ENCODE measurements around the gene ACAP3. TPM values are rescaled to one million over a fixed set of nuclear protein-coding genes. Genes with fewer than 3 reads are reported as not detected.

ACAP3 gene
- total and polyA plus RNA-seq, 9 donors = 28.2 to 63.5 (median 50.6) TPM

- no peak for DNase-seq
- no peaks in the 10 kb centered on the region for H3K27me3 ChIP-seq (ENCODE audit: control insufficient read depth, insufficient read depth, low read length)
- H3K9me3 ChIP-seq (replicated peaks; ENCODE audit: control insufficient read depth, low read depth, low read length) = no peaks in the 10 kb centered on the region
- peaks cover 14% of the 10 kb centered on the region for H3K4me1 ChIP-seq (ENCODE audit: control insufficient read depth, insufficient read depth, low read length)
- no peak overlapping the region for H3K4me3 ChIP-seq (ENCODE audit: low read length)
- WGBS (ENCODE audit: insufficient coverage) = 89% methylated on average over 14 of the region's 15 CpGs
- peaks cover 66% of the 10 kb centered on the region for H3K36me3 ChIP-seq (ENCODE audit: control insufficient read depth, insufficient read depth, low read length)
- H3K27ac ChIP-seq (ENCODE audit: low read length) = no peak overlapping the region
Observed at GRCh38 chr1:1314237-1314586, 6.5 kb upstream of the ACAP3 start.

GRCh38 chr1:1313500-1314236 is 5.9 kb upstream of the ACAP3 start:
- no peak for DNase-seq
- peaks cover 61% of the 10 kb centered on the region for H3K36me3 ChIP-seq (ENCODE audit: control insufficient read depth, insufficient read depth, low read length)
- no peaks in the 10 kb centered on the region for H3K9me3 ChIP-seq (replicated peaks; ENCODE audit: control insufficient read depth, low read depth, low read length)
- H3K4me3 ChIP-seq (ENCODE audit: low read length) = no peak overlapping the region
- 86% methylated on average over 33 of the region's 37 CpGs for WGBS (ENCODE audit: insufficient coverage)
- H3K27ac ChIP-seq (ENCODE audit: low read length) = no peak overlapping the region
- H3K4me1 ChIP-seq (ENCODE audit: control insufficient read depth, insufficient read depth, low read length) = peaks cover 19% of the 10 kb centered on the region
- H3K27me3 ChIP-seq (ENCODE audit: control insufficient read depth, insufficient read depth, low read length) = no peaks in the 10 kb centered on the region

DNA sequence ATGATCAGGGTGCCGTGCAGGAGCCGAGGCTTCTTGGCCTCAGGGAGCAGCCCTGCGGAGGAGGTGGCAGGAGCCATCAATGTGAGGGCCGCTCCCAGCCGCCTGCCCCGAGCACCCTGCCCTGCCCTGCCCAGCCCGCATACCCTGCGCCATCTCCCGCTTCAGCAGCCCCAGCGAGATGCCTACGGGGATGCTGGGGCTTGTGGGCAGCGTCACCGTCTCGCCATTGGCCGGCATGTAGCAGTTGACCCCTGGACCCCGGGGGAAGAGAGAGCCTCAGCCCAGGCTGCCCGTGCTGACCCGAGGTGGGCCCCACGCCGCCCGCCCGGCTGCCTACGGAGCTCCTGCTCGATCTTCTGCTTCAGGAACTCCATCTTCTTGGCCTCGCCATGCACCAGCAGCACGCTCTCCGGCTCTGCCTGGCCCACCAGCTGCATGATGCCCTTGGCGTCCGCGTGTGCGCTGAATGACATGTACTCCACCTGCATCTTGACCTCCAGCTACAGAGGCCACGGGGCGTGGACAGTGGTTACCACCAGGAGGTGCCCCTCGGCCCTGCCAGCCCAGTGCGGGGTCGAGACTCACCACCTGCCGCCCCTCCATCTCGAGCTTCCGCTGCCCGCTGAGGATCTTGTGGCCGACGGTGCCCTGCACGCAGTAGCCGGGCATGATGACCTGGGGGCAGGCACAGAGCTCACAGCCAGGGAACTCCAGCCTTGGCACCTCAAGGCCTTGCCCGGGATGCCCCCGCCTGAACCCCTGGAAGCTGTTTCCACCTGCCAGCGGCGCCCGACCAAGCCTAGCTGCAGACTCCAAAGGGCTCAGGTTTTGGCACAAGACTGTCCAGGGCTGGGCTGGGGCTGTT is 5.0 kb upstream of the ACAP3 start:
- DNase-seq = no peak
- H3K27me3 ChIP-seq (ENCODE audit: control insufficient read depth, insufficient read depth, low read length) = no peaks in the 10 kb centered on the region
- peaks cover 15% of the 10 kb centered on the region for H3K4me1 ChIP-seq (ENCODE audit: control insufficient read depth, insufficient read depth, low read length)
- no peak overlapping the region for H3K4me3 ChIP-seq (ENCODE audit: low read length)
- no peaks in the 10 kb centered on the region for H3K9me3 ChIP-seq (replicated peaks; ENCODE audit: control insufficient read depth, low read depth, low read length)
- no peak overlapping the region for H3K27ac ChIP-seq (ENCODE audit: low read length)
- 89% methylated on average over 44 of the region's 49 CpGs for WGBS (ENCODE audit: insufficient coverage)
- H3K36me3 ChIP-seq (ENCODE audit: control insufficient read depth, insufficient read depth, low read length) = peaks cover 56% of the 10 kb centered on the region

- H3K4me3 ChIP-seq (ENCODE audit: low read length) = no peak overlapping the region
- no peak overlapping the region for H3K27ac ChIP-seq (ENCODE audit: low read length)
Observed at GRCh38 chr1:1311107-1312104, 3.7 kb upstream of the ACAP3 start.

DNA sequence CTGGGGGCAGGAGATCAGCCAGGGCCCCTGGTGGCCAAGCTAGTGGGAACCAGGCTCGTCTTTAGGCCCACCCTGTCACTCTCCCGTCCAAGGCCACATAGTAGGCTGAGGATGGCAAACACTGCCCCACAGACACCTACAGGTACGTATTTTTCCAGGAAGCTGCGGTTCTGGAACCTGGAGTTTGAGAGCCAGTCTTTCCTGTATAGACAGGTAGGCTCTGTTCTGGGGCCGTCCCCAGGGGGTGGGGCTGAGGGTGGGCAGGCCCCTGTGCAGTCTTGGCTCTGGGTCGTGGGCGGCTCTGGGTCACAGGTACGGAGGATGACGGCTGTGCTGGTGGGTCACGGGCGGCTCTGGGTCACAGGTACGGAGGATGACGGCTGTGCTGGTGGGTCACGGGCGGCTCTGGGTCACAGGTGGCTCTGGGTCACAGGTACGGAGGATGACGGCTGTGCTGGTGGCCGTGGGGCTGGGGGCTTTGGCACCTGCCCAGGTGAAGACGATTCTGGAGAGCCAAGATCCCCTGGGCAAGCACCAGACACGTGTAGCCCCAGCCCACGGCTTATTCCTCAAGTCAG is 2.8 kb upstream of the ACAP3 start:
- Histone ChIP-seq H3K27me3 (ENCODE audit: control insufficient read depth, insufficient read depth, low read length) (no peaks in the 10 kb centered on the region), H3K27ac (ENCODE audit: low read length) (no peak overlapping the region), H3K4me3 (ENCODE audit: low read length) (no peak overlapping the region), H3K36me3 (ENCODE audit: control insufficient read depth, insufficient read depth, low read length) (peaks cover 54% of the 10 kb centered on the region), H3K9me3 (replicated peaks; ENCODE audit: control insufficient read depth, low read depth, low read length) (no peaks in the 10 kb centered on the region), H3K4me1 (ENCODE audit: control insufficient read depth, insufficient read depth, low read length) (peaks cover 32% of the 10 kb centered on the region)
- 79% methylated on average over 17 of the region's 21 CpGs for WGBS (ENCODE audit: insufficient coverage)
- no peak for DNase-seq

More at GRCh38 chr1:1311107-1312104, 3.7 kb upstream of the ACAP3 start:
- H3K4me1 ChIP-seq (ENCODE audit: control insufficient read depth, insufficient read depth, low read length) = peaks cover 24% of the 10 kb centered on the region
- DNase-seq = no peak
- peaks cover 54% of the 10 kb centered on the region for H3K36me3 ChIP-seq (ENCODE audit: control insufficient read depth, insufficient read depth, low read length)
- 86% methylated on average over 21 of the region's 22 CpGs for WGBS (ENCODE audit: insufficient coverage)
- H3K27me3 ChIP-seq (ENCODE audit: control insufficient read depth, insufficient read depth, low read length) = no peaks in the 10 kb centered on the region
- no peaks in the 10 kb centered on the region for H3K9me3 ChIP-seq (replicated peaks; ENCODE audit: control insufficient read depth, low read depth, low read length)

- H3K27ac ChIP-seq (ENCODE audit: low read length) = no peak overlapping the region
- no peak for DNase-seq
- peaks cover 50% of the 10 kb centered on the region for H3K36me3 ChIP-seq (ENCODE audit: control insufficient read depth, insufficient read depth, low read length)
- H3K4me3 ChIP-seq (ENCODE audit: low read length) = no peak overlapping the region
- H3K4me1 ChIP-seq (ENCODE audit: control insufficient read depth, insufficient read depth, low read length) = peaks cover 37% of the 10 kb centered on the region
- no peaks in the 10 kb centered on the region for H3K9me3 ChIP-seq (replicated peaks; ENCODE audit: control insufficient read depth, low read depth, low read length)
- 80% methylated on average over 3 of the region's 3 CpGs for WGBS (ENCODE audit: insufficient coverage)
- no peaks in the 10 kb centered on the region for H3K27me3 ChIP-seq (ENCODE audit: control insufficient read depth, insufficient read depth, low read length)
Observed at GRCh38 chr1:1310109-1310385, 2.3 kb upstream of the ACAP3 start.

- 20% methylated on average over 55 of the region's 57 CpGs for WGBS (ENCODE audit: insufficient coverage)
- Histone ChIP-seq H3K27me3 (ENCODE audit: control insufficient read depth, insufficient read depth, low read length) (no peaks in the 10 kb centered on the region), H3K9me3 (replicated peaks; ENCODE audit: control insufficient read depth, low read depth, low read length) (no peaks in the 10 kb centered on the region), H3K36me3 (ENCODE audit: control insufficient read depth, insufficient read depth, low read length) (peaks cover 44% of the 10 kb centered on the region), H3K4me3 (ENCODE audit: low read length) (peak overlapping the region; percentile 64), H3K27ac (ENCODE audit: low read length) (no peak overlapping the region), H3K4me1 (ENCODE audit: control insufficient read depth, insufficient read depth, low read length) (peaks cover 43% of the 10 kb centered on the region)
- DNase-seq = no peak
Observed at GRCh38 chr1:1309251-1310108, 1.8 kb upstream of the ACAP3 start.

DNA sequence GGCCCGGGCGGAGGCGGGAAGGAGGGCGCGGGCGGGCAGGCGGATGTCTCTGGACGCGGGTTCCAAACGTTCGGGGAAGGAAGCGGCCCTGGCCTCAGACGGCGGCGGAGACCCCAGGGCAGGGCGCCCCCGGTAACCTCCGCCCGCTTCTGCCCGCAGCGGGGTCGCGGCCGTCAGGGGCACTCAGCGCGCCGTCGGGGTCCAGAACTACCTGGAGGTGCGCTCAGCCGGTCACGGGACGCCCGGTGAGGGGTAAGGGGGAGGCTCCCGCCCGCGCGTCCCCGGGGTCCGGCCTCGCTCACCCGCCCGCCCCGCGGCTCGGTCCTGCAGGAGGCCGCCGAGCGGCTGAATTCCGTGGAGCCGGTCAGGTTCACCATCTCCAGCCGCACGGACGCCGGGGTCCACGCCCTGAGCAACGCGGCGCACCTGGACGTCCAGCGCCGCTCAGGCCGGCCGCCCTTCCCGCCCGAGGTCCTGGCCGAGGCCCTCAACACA is 1.1 kb upstream of the ACAP3 start:
- Histone ChIP-seq H3K4me1 (ENCODE audit: control insufficient read depth, insufficient read depth, low read length) (peaks cover 50% of the 10 kb centered on the region), H3K4me3 (ENCODE audit: low read length) (peak overlapping the region; percentile 64), H3K27ac (ENCODE audit: low read length) (peak overlapping the region; percentile 42), H3K9me3 (replicated peaks; ENCODE audit: control insufficient read depth, low read depth, low read length) (no peaks in the 10 kb centered on the region), H3K36me3 (ENCODE audit: control insufficient read depth, insufficient read depth, low read length) (peaks cover 39% of the 10 kb centered on the region), H3K27me3 (ENCODE audit: control insufficient read depth, insufficient read depth, low read length) (no peaks in the 10 kb centered on the region)
- DNase-seq = no peak
- under 1% methylated on average over 66 of the region's 66 CpGs for WGBS (ENCODE audit: insufficient coverage)
